ENCODE measurements around the gene ENKUR.

DNA sequence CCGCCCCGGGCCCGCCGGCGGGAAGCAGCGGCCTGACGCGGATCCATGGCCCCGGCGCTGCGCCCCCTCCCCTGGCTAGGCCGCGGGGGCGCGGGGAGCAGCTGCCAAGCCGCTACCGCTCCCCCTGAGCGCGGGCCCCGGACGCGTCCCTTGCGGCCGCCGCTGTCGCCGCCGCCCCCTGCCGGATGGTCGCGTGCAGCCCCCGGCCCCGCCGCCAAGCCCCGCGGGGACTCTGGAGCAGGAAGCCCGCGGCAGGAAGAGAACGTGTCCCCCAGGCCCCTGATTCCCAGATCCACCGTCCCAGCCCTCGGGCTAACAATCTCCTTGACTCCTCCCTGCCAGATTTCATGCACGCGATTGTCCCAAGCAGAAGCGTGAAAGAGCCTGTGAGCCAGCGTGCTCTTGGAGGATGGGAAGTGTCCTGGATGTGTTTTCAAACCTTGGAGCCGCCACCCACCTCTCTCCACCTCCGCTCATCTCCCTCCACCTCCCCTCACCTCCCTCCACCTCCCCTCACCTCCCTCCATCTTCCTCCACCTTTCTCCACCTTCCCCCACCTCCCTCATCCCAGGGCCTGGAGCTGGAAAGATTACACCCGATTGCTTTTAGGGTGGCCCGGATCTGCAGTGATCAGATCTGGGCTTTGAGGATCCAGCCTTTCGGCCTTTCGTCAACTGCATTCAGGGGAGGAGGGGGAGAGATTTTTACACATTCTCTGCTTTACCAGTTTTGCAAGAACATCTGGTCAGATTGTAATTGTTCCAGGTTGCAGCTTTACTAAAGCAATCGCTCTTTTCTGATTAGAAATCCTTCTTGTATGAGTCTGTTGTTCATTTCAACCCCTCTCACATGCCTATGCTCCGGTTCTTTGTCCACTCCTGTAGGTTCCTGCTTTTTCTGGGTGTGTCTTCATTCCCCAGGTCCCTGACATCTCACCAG is 63.0 kb downstream of the ENKUR start:
- TF ChIP-seq, protein P1, sequence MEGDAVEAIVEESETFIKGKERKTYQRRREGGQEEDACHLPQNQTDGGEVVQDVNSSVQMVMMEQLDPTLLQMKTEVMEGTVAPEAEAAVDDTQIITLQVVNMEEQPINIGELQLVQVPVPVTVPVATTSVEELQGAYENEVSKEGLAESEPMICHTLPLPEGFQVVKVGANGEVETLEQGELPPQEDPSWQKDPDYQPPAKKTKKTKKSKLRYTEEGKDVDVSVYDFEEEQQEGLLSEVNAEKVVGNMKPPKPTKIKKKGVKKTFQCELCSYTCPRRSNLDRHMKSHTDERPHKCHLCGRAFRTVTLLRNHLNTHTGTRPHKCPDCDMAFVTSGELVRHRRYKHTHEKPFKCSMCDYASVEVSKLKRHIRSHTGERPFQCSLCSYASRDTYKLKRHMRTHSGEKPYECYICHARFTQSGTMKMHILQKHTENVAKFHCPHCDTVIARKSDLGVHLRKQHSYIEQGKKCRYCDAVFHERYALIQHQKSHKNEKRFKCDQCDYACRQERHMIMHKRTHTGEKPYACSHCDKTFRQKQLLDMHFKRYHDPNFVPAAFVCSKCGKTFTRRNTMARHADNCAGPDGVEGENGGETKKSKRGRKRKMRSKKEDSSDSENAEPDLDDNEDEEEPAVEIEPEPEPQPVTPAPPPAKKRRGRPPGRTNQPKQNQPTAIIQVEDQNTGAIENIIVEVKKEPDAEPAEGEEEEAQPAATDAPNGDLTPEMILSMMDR (IDR thresholded peaks at IDR 0.05; ENCODE audit: low read length): no peak
- TF ChIP-seq EZH2 (IDR thresholded peaks at IDR 0.05; ENCODE audit: borderline replicate concordance, low read length): no peak

All from OCI-LY1 (cell line).